Right ventricle myocardium inferior (tissue), 1 donor: ENCODE data around the gene PCDH9. TPM values are rescaled to one million over a fixed set of nuclear protein-coding genes. Genes with fewer than 3 reads are reported as not detected.
A peak's percentile ranks its signal among the peaks of the same experiment; 100 is the strongest.

ENCODE experiments used
- ATAC-seq: fragments of 200-7000 bp; cut with Tn5 transposase; one replicate; pipeline ENCODE4 v1.9.1; 2020; ENCODE audit warnings: mild to moderate bottlenecking, moderate library complexity
- DNase-seq: peaks from one replicate; pipeline ENCODE4 v3.0.0; 2021; ENCODE audit errors: missing footprints
- intact Hi-C: fragments of 100-400 bp; cut with DNase I; formaldehyde crosslinking; loops from one replicate; pipeline ENCODE4 v1.11.0; 2022
- total RNA-seq: library from RNA; stranded (reverse); fragmentation: NEBNext Ultra II Directional; extraction: Animal tissue kit (Norgen Biotek cat#: 25700); gene quantifications from one replicate; pipeline ENCODE4 v1.2.1, GENCODE V29; 2021
- donor health status: DM: no; HTN: yes; CAD: no; lungs with severe emphysema.

PCDH9 gene
- total RNA-seq, 1 donor from 2014 or later = 9.9 TPM

DNA sequence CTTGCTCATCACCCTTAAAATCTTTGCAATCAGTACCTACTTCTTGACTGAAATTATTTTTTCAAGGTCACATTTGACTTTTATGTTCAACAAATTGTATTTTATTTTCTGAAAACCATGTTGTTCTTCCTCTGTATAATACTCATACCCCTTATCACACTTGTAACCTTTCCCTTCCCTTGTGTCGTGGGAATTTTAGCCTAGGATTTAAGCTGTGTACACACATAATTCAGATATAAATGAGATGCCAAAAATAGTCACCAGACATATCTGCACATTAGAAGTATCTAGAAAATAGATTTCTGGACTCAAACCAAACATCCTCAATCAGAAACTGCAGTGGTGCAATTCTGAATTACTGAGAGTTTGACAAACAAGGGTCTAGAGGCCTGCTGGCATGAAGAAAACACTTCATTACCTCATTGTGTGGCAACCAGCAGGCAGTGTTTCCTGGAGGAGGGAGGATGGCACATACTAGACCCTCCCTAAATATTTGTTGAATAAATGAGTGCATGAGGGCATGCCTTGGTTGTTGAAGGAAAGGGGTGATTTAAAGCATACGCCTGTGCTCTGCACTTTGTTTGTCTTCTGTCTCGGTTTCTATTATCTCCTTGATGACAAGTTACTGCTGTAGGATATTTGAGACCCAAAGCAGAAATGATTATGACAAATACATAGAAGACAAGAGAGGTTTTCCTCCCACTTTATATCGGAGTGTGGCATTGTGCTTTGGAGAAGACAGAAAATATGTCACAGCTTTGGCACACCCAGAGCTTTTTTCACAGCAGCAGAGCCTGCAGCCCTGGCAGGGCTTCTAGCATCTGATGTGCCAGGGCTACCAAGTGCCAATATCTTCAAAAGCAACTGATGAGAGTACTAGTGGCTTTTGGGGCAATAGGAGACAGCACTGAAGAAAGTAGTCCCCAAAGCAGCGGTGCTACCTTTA, 881.1 kb downstream of the PCDH9 start:
- DNase-seq (no peak), ATAC-seq (peak; percentile 76)
- intact Hi-C loops = no loop called here

- intact Hi-C loops = no loop called here
- no peak for DNase-seq
- ATAC-seq = no peak
Observed at GRCh38 chr13:66347486-66348117, 882.5 kb downstream of the PCDH9 start.

GRCh38 chr13:66345971-66346370, 884.2 kb downstream of the PCDH9 start:
- DNase-seq (no peak), ATAC-seq (no peak)
- intact Hi-C loops = no loop called here

- DNase-seq (no peak), ATAC-seq (no peak)
- intact Hi-C loops = no loop called here
Observed at GRCh38 chr13:66345518-66345810, 884.7 kb downstream of the PCDH9 start.

DNA sequence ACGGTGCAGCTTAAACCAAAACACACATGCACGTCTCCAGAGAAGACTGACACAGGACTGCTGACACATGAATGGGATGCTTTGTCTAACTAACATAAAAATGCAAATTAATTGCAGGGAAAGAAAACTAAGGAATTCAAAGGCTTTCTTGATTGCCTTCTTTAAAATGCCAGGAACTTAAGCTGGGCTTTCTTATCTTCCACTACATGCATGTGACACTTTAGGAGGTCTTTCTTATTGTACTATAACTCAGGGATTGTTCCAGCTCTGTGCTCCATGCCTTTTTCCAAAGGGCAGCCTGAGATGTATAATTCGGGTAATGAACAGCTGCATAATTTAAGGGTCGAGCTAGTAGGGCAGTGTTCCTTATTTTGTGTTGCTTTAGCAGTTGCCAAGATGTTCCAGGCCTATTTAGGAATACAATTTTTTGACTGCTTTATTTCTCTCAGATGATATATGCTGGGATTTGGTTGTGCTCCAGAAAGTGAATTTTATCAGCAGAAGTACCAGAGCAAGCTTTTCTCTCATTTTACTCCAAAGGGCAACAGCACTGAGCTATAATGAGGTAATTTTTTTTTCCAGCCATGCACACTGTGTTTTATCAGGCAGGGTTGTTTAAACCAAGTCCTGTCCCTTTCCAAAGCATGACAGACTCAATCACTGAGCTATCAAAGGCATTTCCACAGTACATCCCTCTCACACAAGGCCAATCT, 885.2 kb downstream of the PCDH9 start:
- intact Hi-C loops = no loop called here
- DNase-seq (no peak), ATAC-seq (no peak)

DNA sequence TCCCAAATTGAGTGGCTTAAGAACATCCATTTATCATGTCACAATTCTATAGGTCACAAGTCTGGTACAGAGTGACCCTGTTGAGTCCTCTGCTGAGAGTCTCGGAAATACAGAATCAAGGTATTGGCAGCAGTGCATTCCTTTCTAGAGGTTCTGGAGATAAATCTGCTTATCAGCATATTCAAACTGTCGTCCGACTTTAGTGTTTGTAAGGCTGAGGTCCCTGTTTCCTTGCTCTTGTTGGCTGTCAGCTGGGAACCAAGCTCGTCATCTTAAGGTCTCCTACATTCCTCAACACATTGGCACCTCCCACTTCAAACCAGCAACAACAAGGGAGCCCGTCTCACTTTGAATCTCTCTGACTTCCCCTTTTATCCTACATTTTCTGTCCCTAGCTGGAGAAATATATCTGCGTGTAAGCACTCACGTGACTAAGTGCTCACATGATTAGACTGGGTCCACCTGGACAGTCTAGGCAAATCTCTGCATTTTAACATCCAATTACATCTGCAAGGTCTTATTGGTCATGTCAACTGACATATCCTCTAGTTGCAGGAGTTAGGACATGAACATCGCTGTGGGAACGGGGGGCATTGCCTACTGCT, 886.8 kb downstream of the PCDH9 start:
- DNase-seq (no peak), ATAC-seq (no peak)
- intact Hi-C loops = no loop called here

DNA sequence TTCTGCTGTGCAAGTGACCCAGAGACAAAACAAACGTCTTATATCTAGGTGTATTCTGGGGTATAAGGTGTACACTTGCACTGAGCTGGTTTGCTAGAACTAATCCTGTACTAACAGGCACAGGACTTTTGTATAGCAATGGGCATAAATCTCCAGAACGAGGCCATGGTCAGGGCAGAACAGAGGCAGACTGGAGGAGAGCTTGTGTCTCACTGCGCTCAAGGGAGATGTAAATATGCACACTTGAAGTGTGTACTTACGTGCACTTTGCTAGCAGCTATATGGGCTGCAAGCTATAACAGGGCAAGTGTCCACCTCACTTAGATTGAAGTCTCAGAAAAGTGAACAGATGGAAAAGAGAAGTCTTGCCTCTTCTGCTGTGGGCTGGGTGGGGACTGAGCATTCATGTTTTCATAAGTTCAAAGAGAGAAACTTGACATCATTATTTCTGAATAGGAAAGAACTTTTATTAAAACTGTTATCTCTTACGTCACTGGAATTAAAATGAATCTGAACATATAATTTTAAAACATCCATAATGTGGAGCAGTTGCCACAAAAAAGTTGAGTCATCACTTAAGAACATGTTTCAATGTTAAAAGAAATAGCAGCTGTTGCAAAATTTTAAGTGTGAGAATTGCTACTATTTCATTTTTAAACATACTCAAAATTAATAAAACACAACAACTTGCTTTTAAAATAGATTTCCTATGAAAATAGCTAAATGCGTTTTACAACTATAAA, 888.3 kb downstream of the PCDH9 start:
- intact Hi-C loops = no loop called here
- ATAC-seq (no peak), DNase-seq (no peak)

GRCh38 chr13:66339214-66339613, 890.9 kb downstream of the PCDH9 start:
- ATAC-seq (no peak), DNase-seq (no peak)
- intact Hi-C loops = no loop called here

GRCh38 chr13:66338542-66338941, 891.6 kb downstream of the PCDH9 start:
- intact Hi-C loops = no loop called here
- no peak for ATAC-seq
- no peak for DNase-seq

- ATAC-seq (no peak), DNase-seq (no peak)
- intact Hi-C loops = no loop called here
Observed at GRCh38 chr13:66335626-66336025, 894.5 kb downstream of the PCDH9 start.

GRCh38 chr13:66329988-66330451, 900.1 kb downstream of the PCDH9 start:
- DNase-seq (no peak), ATAC-seq (no peak)
- intact Hi-C loops = no loop called here

DNA sequence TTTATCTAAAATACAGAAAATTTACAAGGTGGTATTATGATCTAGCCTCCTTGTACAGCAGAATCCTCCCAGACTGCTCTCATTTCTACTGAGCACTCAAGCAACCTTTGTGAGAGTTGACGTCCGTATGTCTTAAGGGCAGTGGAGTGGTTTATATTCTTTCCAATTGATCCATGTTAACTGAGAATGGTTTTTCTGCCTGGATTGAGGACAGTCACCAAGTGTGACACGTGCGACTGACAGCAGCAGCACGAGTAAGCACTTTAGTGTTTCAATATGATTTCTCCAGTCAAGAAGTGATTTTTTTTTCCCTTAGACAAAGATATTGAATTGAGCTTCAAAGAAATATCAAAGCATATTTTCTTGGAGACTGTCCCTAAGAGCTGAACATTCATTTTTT, 901.7 kb downstream of the PCDH9 start:
- DNase-seq = no peak
- ATAC-seq = no peak
- intact Hi-C loops = no loop called here

GRCh38 chr13:66323745-66324347, 906.3 kb downstream of the PCDH9 start:
- ATAC-seq (no peak), DNase-seq (no peak)
- intact Hi-C loops = no loop called here

DNA sequence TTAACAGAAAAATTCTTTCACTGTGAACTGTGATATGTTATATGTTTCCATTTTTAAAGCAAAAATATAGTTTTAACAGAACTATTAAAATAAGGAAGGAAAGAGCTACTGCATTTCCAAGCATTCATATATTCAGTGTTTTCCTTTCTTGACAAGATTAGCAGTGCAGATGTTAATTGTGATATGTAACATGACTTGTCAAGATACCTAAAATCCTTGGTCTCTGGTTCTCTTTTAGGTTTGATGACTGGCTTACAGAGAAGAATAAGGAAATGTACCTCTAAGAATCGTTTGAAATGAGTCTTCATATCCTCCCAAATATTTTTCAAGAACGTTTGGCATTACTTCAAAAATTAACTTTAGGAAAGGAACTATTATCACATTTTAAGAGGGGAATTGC, 907.2 kb downstream of the PCDH9 start:
- no peak for ATAC-seq
- no peak for DNase-seq
- intact Hi-C loops = no loop called here

- intact Hi-C loops = no loop called here
- ATAC-seq (no peak), DNase-seq (no peak)
Observed at GRCh38 chr13:66322193-66322740, 907.9 kb downstream of the PCDH9 start.

- ATAC-seq (no peak), DNase-seq (no peak)
- intact Hi-C loops = loop anchor here (5.0 kb wide), 1 partner anchor 1368 kb away; no protein-coding TSS in a partner anchor
Observed at GRCh38 chr13:66314911-66315310, 915.2 kb downstream of the PCDH9 start.

DNA sequence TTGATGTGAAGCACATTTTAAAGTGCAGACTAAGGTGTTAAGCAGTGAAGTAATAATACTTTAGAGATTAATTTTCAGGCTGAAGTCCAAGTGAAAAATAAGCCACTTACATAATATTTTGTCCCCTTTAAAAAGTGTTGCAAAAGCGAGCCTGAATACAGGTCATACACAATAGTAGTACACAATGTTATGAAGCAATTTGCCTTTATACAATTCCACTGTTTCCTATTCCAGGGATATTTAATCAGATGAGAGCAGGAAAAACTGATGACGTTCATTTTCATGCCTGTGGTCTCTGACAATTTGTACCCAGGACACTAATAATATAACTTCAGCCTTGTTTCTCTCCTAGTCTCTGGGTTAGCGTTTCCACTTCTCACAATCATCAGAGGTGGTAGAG, 916.7 kb downstream of the PCDH9 start:
- DNase-seq = no peak
- peak; percentile 73 for ATAC-seq
- intact Hi-C loops = loop anchor here (5.0 kb wide), 1 partner anchor 1366 kb away; no protein-coding TSS in a partner anchor
